GM12878 (cell line): ENCODE results near the gene IL17RE. TPM values are rescaled to one million over a fixed set of nuclear protein-coding genes. Genes with fewer than 3 reads are reported as not detected.

Experiments
- ATAC-seq: fragments of 200-7000 bp; cut with Tn5 transposase; 3 replicates; pipeline ENCODE4 v1.9.1; 2020; ENCODE audit warnings: mild to moderate bottlenecking, moderate library complexity
- BruUV-seq: library from RNA; stranded (reverse); fragments of 400-500 nt; replicated peaks from 2 replicates; lab custom pipeline; 2021; lab: Mats Ljungman, UMichigan
- CTCF ChIA-PET: fragments of 300-600 bp; sonication (Branson Sonifier 250); formaldehyde crosslinking; extraction: SDS; loops from one replicate; lab custom pipeline; 2021; ENCODE audit warnings: inconsistent platforms; lab: Yijun Ruan, JAX
- POLR2A ChIA-PET: fragments of 350-600 bp; formaldehyde crosslinking; extraction: SDS; loops from one replicate; lab custom pipeline; 2021; ENCODE audit warnings: inconsistent platforms; lab: Charles Lee
- RAD21 ChIA-PET: fragments of 300-600 bp; sonication (Branson Sonifier 250); formaldehyde crosslinking; loops from one replicate; lab custom pipeline; 2023; ENCODE audit warnings: antibody characterized with exemption; ENCODE audit not compliant: unreplicated experiment; lab: Charles Lee
- SMC1A ChIA-PET: fragments of 300-600 bp; sonication (Branson Sonifier 250); formaldehyde crosslinking; loops from one replicate; lab custom pipeline; 2023; ENCODE audit not compliant: unreplicated experiment, uncharacterized antibody; lab: Charles Lee
- DNase-seq: peaks from one replicate; pipeline ENCODE4 v3.0.0-alpha.2; 2011; ENCODE audit warnings: low read depth, low spot score
- FAIRE-seq: peaks from 3 replicates; lab custom pipeline; 2011; peaks lifted over from hg19 to GRCh38; lab: Jason Lieb, UNC
- H2AFZ ChIP-seq: 2 replicates; pipeline ENCODE4 v1.6.0; 2011; ENCODE audit warnings: low read depth, low read length, control low read depth; ENCODE audit not compliant: control insufficient read depth
- H3K27ac ChIP-seq: 2 replicates; pipeline ENCODE4 v1.5.1; 2011; ENCODE audit warnings: control low read depth; ENCODE audit not compliant: control insufficient read depth, insufficient read depth
- H3K27me3 ChIP-seq, 2 experiments: replicated peaks in 1 of 2; 2 replicates each; pipeline versions ENCODE4 v1.6.0 to v1.6.1; 2011; ENCODE audit warnings: low read length in 1 of 2; ENCODE audit not compliant: control insufficient read depth in 2 of 2, insufficient read depth in 2 of 2
- H3K36me3 ChIP-seq, 2 experiments: 2 replicates each; pipeline ENCODE4 v1.5.1; 2011; ENCODE audit warnings: low read length in 1 of 2; ENCODE audit not compliant: control insufficient read depth in 2 of 2, insufficient read depth in 2 of 2
- H3K4me1 ChIP-seq: 2 replicates; pipeline ENCODE4 v1.6.1; 2011; ENCODE audit warnings: mild to moderate bottlenecking, low read length, moderate library complexity, mixed read lengths; ENCODE audit not compliant: control insufficient read depth, insufficient read depth
- H3K4me2 ChIP-seq: 2 replicates; pipeline ENCODE4 v1.6.0; 2011; ENCODE audit warnings: control low read depth; ENCODE audit not compliant: control insufficient read depth, insufficient read depth
- H3K4me3 ChIP-seq: fragments of 200-600 bp; sonication (generic); 2 replicates; pipeline ENCODE4 v1.5.1; 2016
- H3K79me2 ChIP-seq: 2 replicates; pipeline ENCODE4 v1.6.0; 2011; ENCODE audit warnings: low read length; ENCODE audit not compliant: control insufficient read depth, insufficient read depth
- H3K9ac ChIP-seq: 2 replicates; pipeline ENCODE4 v1.8.0; 2011; ENCODE audit warnings: low read length, control low read depth, mixed read lengths; ENCODE audit not compliant: control insufficient read depth, insufficient read depth
- H3K9me3 ChIP-seq: replicated peaks from 3 replicates; pipeline ENCODE4 v1.5.1; 2011; ENCODE audit warnings: mild to moderate bottlenecking, low read length; ENCODE audit not compliant: control insufficient read depth, insufficient read depth
- H4K20me1 ChIP-seq: 2 replicates; pipeline ENCODE4 v1.6.0; 2011; ENCODE audit not compliant: control insufficient read depth, insufficient read depth
- ASH2L ChIP-seq: fragments of 300-600, 200-600 bp; sonication (generic); IDR thresholded peaks from 2 replicates; pipeline ENCODE4 v1.6.1; 2017; ENCODE audit warnings: low read depth, mild to moderate bottlenecking, borderline replicate concordance
- BRCA1 ChIP-seq: IDR thresholded peaks from 2 replicates; pipeline ENCODE4 v1.6.1; 2011; ENCODE audit warnings: low read depth, low read length, improper control_type of control experiment
- E4F1 ChIP-seq: fragments of 450-650 bp; IDR thresholded peaks from 2 replicates; pipeline ENCODE4 v1.6.1; 2018; ENCODE audit warnings: borderline replicate concordance, mild to moderate bottlenecking; ENCODE audit not compliant: partially characterized antibody
- EED ChIP-seq: sonication (generic); IDR thresholded peaks from 2 replicates; pipeline ENCODE4 v1.6.1; 2016; ENCODE audit warnings: antibody characterized with exemption, low read depth
- MTA3 ChIP-seq: IDR thresholded peaks from 2 replicates; pipeline ENCODE4 v1.6.1; 2012; ENCODE audit warnings: low read length, inconsistent platforms, borderline replicate concordance
- SREBF2 ChIP-seq: IDR thresholded peaks from 2 replicates; pipeline ENCODE4 v1.6.1; 2012; ENCODE audit warnings: mild to moderate bottlenecking, low read length
- ZNF687 ChIP-seq: fragments of 450-650 bp; IDR thresholded peaks from 2 replicates; pipeline ENCODE4 v1.6.1; 2017; ENCODE audit warnings: mild to moderate bottlenecking, moderate library complexity
- ZSCAN29 ChIP-seq: fragments of 450-650 bp; IDR thresholded peaks from 2 replicates; pipeline ENCODE4 v1.6.1; 2017; ENCODE audit warnings: mild to moderate bottlenecking, moderate library complexity
- WGBS: methylation state at CpG from one replicate; pipeline ENCODE4 v1.1.6; 2016; ENCODE audit warnings: low lambda C conversion rate; ENCODE audit not compliant: insufficient replicate concordance, insufficient coverage; ENCODE audit errors: missing lambda C conversion rate; 5-methylcytosine and 5-hydroxymethylcytosine counted together
- in situ Hi-C: fragments of 300-500 bp; cut with MboI; formaldehyde crosslinking; loops from 9 replicates; pipeline ENCODE4 v1.14.3; 2018; ENCODE audit warnings: mixed read lengths
- intact Hi-C: fragments of 100-400 bp; cut with micrococcal nuclease; formaldehyde crosslinking; loops from one replicate; pipeline ENCODE4 v1.14.2; 2022; ENCODE audit not compliant: unreplicated experiment
- polyA plus RNA-seq, 11 experiments: library from polyadenylated mRNA; depleted of rRNA in 4 of 11; unstranded in 6 of 11; stranded (reverse) in 5 of 11; fragments of >200 nt; fragmentation: Nextera tagmentation in 4 of 11; fragmentation: Illumina TruSeq in 1 of 11; extraction: Ambion mirVana in 4 of 11; extraction: Trizol in 1 of 11; gene quantifications; 1 replicate in 1 of 11; 2 replicates in 10 of 11; pipeline versions ENCODE4 v1.2.1 to v1.2.3, GENCODE V29; 2011 to 2016; ENCODE audit warnings: inconsistent platforms in 2 of 11, missing spikeins in 2 of 11, low read depth in 1 of 11
- total RNA-seq, 4 experiments: library from RNA; depleted of rRNA in 3 of 4; stranded (reverse); fragments of >200 nt in 3 of 4; fragmentation: Illumina TruSeq in 1 of 4; extraction: Trizol in 1 of 4; gene quantifications; 2 replicates each; pipeline versions ENCODE4 v1.2.1 to v1.2.3, GENCODE V29; 2013 to 2021

Gene IL17RE
- total and polyA plus RNA-seq, 10 of the 15 experiments (the other 5 are each of a cell fraction or from before 2014, with no cell fraction given): 0.04 to 0.51 (median 0.12) TPM; not detected in 2

GRCh38 chr3:9878700-9879099 lies 23.9 kb upstream of the IL17RE start:
- DNase-seq (no peak), FAIRE-seq (no peak), ATAC-seq (no peak; the same call in 1 of the 3 replicates)
- Histone ChIP-seq H3K36me3 (no peaks in the 10 kb centered on the region), H3K4me1 (peaks cover 5% of the 10 kb centered on the region), H3K27me3 (no peaks in the 10 kb centered on the region), H3K4me2 (no peak overlapping the region), H3K9me3 (no peaks in the 10 kb centered on the region), H3K9ac (no peak overlapping the region), H3K79me2 (no peaks in the 10 kb centered on the region), H3K4me3 (no peak overlapping the region), H4K20me1 (no peaks in the 10 kb centered on the region), H2AFZ (no peak overlapping the region; the same call in 1 of the 2 replicates), H3K27ac (no peak overlapping the region)
- ChIA-PET RAD21 (interaction anchor here (1.0 to 1.1 kb wide), 2 partner anchors 12 to 19 kb away, joined by 3 read pairs; no protein-coding TSS in a partner anchor), SMC1A (interaction anchor here (1.2 kb wide), 1 partner anchor 72 kb away, joined by 5 read pairs; no protein-coding TSS in a partner anchor), CTCF (interaction anchor here (0.6 to 2.5 kb wide), 3 partner anchors 12 to 151 kb away, joined by 4 to 9 read pairs (median 5); partner anchors contain the start of gene JAGN1), POLR2A (interaction anchor here (1.0 to 3.5 kb wide), 4 partner anchors 11 to 54 kb away, joined by 3 to 35 read pairs (median 5); partner anchors contain the start of genes CRELD1, IL17RE and JAGN1)
- no peak for TF ChIP-seq ZNF687
- no peak for TF ChIP-seq BRCA1
- TF ChIP-seq MTA3: no peak
- no peak for TF ChIP-seq EED
- no peak for TF ChIP-seq ASH2L
- no peak for TF ChIP-seq ZSCAN29
- no peak for TF ChIP-seq E4F1
- no peak for TF ChIP-seq SREBF2
- intact Hi-C loops (no loop called here), in situ Hi-C loops (no loop called here)
- 37% methylated on average over 5 of the region's 5 CpGs for WGBS
- BruUV-seq: no TSS peak
